Measurements from ENCODE around the gene XPR1. TPM values are rescaled to one million over a fixed set of nuclear protein-coding genes. Genes with fewer than 3 reads are reported as not detected.

XPR1 gene
- total RNA-seq: 10 to 100 TPM; 18.6 to 18.9 TPM
- 40.8 to 55.6 reads per million in 2 donors for total RNA-seq

- no peaks in the 10 kb centered on the region for H3K9me3 ChIP-seq (ENCODE audit: control insufficient read depth, low read length, poor library complexity, severe bottlenecking)
- no peak within 1 kb of the TSS for H3K27ac Mint-ChIP-seq
- ATAC-seq (peak; percentile 97), DNase-seq (peak; percentile 90 to 99 (median 96))
- peaks cover 5% of the 10 kb centered on the region for H3K36me3 Mint-ChIP-seq (ENCODE audit: low read depth)
- peaks cover 4% of the 10 kb centered on the region for H3K4me1 Mint-ChIP-seq
- peaks cover 8% of the 10 kb centered on the region for H3K27me3 Mint-ChIP-seq
- H3K4me3 Mint-ChIP-seq: no peak within 1 kb of the TSS
Observed at GRCh38 chr1:180631766-180632325, at the start of gene XPR1. XPR1 (plus strand) TSS chr1:180632022; CDS start chr1:180632202, 180 bp downstream.

- ATAC-seq: no peak
Observed at GRCh38 chr1:180584869-180585268, 47.0 kb upstream of the XPR1 start.

GRCh38 chr1:180585994-180586359, 45.8 kb upstream of the XPR1 start:
- DNase-seq (no peak), ATAC-seq (no peak)
- Mint-ChIP-seq H3K4me1 (peaks cover 6% of the 10 kb centered on the region), H3K27ac (no peak overlapping the region), H3K4me3 (no peak overlapping the region), H3K27me3 (peaks cover 1% of the 10 kb centered on the region), H3K36me3 (ENCODE audit: low read depth) (no peaks in the 10 kb centered on the region)
- peaks cover 2% of the 10 kb centered on the region for H3K9me3 ChIP-seq (ENCODE audit: control insufficient read depth, low read length, poor library complexity, severe bottlenecking)

More at GRCh38 chr1:180584869-180585268, 47.0 kb upstream of the XPR1 start:
- Mint-ChIP-seq H3K4me3 (peak overlapping the region; percentile 28), H3K27ac (peak overlapping the region; percentile 78), H3K4me1 (peaks cover 6% of the 10 kb centered on the region), H3K36me3 (ENCODE audit: low read depth) (no peaks in the 10 kb centered on the region), H3K27me3 (peaks cover 3% of the 10 kb centered on the region)
- no peak for DNase-seq
- H3K9me3 ChIP-seq (ENCODE audit: control insufficient read depth, low read length, poor library complexity, severe bottlenecking): peaks cover 2% of the 10 kb centered on the region

- ATAC-seq (no peak), DNase-seq (no peak)
- Mint-ChIP-seq H3K36me3 (ENCODE audit: low read depth) (no peaks in the 10 kb centered on the region), H3K27me3 (peaks cover 7% of the 10 kb centered on the region), H3K4me1 (peaks cover 6% of the 10 kb centered on the region), H3K4me3 (no peak overlapping the region), H3K27ac (no peak overlapping the region)
- H3K9me3 ChIP-seq (ENCODE audit: control insufficient read depth, low read length, poor library complexity, severe bottlenecking): peaks cover 2% of the 10 kb centered on the region
Observed at GRCh38 chr1:180586671-180587155, 45.1 kb upstream of the XPR1 start.

- ATAC-seq (no peak), DNase-seq (no peak)
- Mint-ChIP-seq H3K4me1 (peaks cover 6% of the 10 kb centered on the region), H3K27ac (no peak overlapping the region), H3K4me3 (no peak overlapping the region), H3K27me3 (peaks cover 7% of the 10 kb centered on the region), H3K36me3 (ENCODE audit: low read depth) (no peaks in the 10 kb centered on the region)
- H3K9me3 ChIP-seq (ENCODE audit: control insufficient read depth, low read length, poor library complexity, severe bottlenecking): peaks cover 2% of the 10 kb centered on the region
Observed at GRCh38 chr1:180588121-180588520, 43.7 kb upstream of the XPR1 start.

- no peak overlapping the region for H3K4me3 Mint-ChIP-seq
- DNase-seq (no peak), ATAC-seq (no peak)
- peaks cover 2% of the 10 kb centered on the region for H3K9me3 ChIP-seq (ENCODE audit: control insufficient read depth, low read length, poor library complexity, severe bottlenecking)
- H3K27me3 Mint-ChIP-seq: peaks cover 13% of the 10 kb centered on the region
- H3K4me1 Mint-ChIP-seq: peaks cover 3% of the 10 kb centered on the region
- H3K27ac Mint-ChIP-seq: no peak overlapping the region
- no peaks in the 10 kb centered on the region for H3K36me3 Mint-ChIP-seq (ENCODE audit: low read depth)
Observed at GRCh38 chr1:180590889-180591288, 40.9 kb upstream of the XPR1 start.

GRCh38 chr1:180593382-180593781, 38.4 kb upstream of the XPR1 start:
- Mint-ChIP-seq H3K4me1 (no peaks in the 10 kb centered on the region), H3K4me3 (no peak overlapping the region), H3K36me3 (ENCODE audit: low read depth) (no peaks in the 10 kb centered on the region), H3K27me3 (peaks cover 20% of the 10 kb centered on the region), H3K27ac (no peak overlapping the region)
- DNase-seq: no peak
- no peaks in the 10 kb centered on the region for H3K9me3 ChIP-seq (ENCODE audit: control insufficient read depth, low read length, poor library complexity, severe bottlenecking)
- no peak for ATAC-seq

GRCh38 chr1:180594723-180595122, 37.1 kb upstream of the XPR1 start:
- ATAC-seq (no peak), DNase-seq (no peak)
- H3K4me1 Mint-ChIP-seq: no peaks in the 10 kb centered on the region
- no peaks in the 10 kb centered on the region for H3K9me3 ChIP-seq (ENCODE audit: control insufficient read depth, low read length, poor library complexity, severe bottlenecking)
- H3K27ac Mint-ChIP-seq: no peak overlapping the region
- H3K36me3 Mint-ChIP-seq (ENCODE audit: low read depth): no peaks in the 10 kb centered on the region
- peaks cover 26% of the 10 kb centered on the region for H3K27me3 Mint-ChIP-seq
- no peak overlapping the region for H3K4me3 Mint-ChIP-seq

GRCh38 chr1:180595966-180596365, 35.9 kb upstream of the XPR1 start:
- Mint-ChIP-seq H3K4me3 (no peak overlapping the region), H3K4me1 (peaks cover 2% of the 10 kb centered on the region), H3K36me3 (ENCODE audit: low read depth) (peaks cover 2% of the 10 kb centered on the region), H3K27ac (no peak overlapping the region), H3K27me3 (peaks cover 25% of the 10 kb centered on the region)
- no peaks in the 10 kb centered on the region for H3K9me3 ChIP-seq (ENCODE audit: control insufficient read depth, low read length, poor library complexity, severe bottlenecking)
- DNase-seq: no peak
- no peak for ATAC-seq

- H3K4me1 Mint-ChIP-seq: peaks cover 4% of the 10 kb centered on the region
- H3K4me3 Mint-ChIP-seq: no peak overlapping the region
- H3K27me3 Mint-ChIP-seq: peaks cover 19% of the 10 kb centered on the region
- H3K9me3 ChIP-seq (ENCODE audit: control insufficient read depth, low read length, poor library complexity, severe bottlenecking): no peaks in the 10 kb centered on the region
- H3K36me3 Mint-ChIP-seq (ENCODE audit: low read depth): peaks cover 2% of the 10 kb centered on the region
- ATAC-seq (no peak), DNase-seq (no peak)
- H3K27ac Mint-ChIP-seq: no peak overlapping the region
Observed at GRCh38 chr1:180597520-180597919, 34.3 kb upstream of the XPR1 start.

- H3K9me3 ChIP-seq (ENCODE audit: control insufficient read depth, low read length, poor library complexity, severe bottlenecking): no peaks in the 10 kb centered on the region
- no peak for ATAC-seq
- H3K36me3 Mint-ChIP-seq (ENCODE audit: low read depth): peaks cover 2% of the 10 kb centered on the region
- DNase-seq: no peak
- H3K27ac Mint-ChIP-seq: no peak overlapping the region
- no peak overlapping the region for H3K4me3 Mint-ChIP-seq
- peaks cover 19% of the 10 kb centered on the region for H3K27me3 Mint-ChIP-seq
- peaks cover 4% of the 10 kb centered on the region for H3K4me1 Mint-ChIP-seq
Observed at GRCh38 chr1:180598333-180598974, 33.4 kb upstream of the XPR1 start.

GRCh38 chr1:180600343-180600742, 31.5 kb upstream of the XPR1 start:
- no peak for ATAC-seq
- Mint-ChIP-seq H3K27ac (no peak overlapping the region), H3K27me3 (peaks cover 21% of the 10 kb centered on the region), H3K4me1 (peaks cover 4% of the 10 kb centered on the region), H3K36me3 (ENCODE audit: low read depth) (peaks cover 2% of the 10 kb centered on the region), H3K4me3 (no peak overlapping the region)
- no peaks in the 10 kb centered on the region for H3K9me3 ChIP-seq (ENCODE audit: control insufficient read depth, low read length, poor library complexity, severe bottlenecking)
- DNase-seq: no peak

- no peak overlapping the region for H3K27ac Mint-ChIP-seq
- peaks cover 21% of the 10 kb centered on the region for H3K27me3 Mint-ChIP-seq
- H3K9me3 ChIP-seq (ENCODE audit: control insufficient read depth, low read length, poor library complexity, severe bottlenecking): no peaks in the 10 kb centered on the region
- peaks cover 4% of the 10 kb centered on the region for H3K4me1 Mint-ChIP-seq
- ATAC-seq (no peak), DNase-seq (no peak)
- H3K36me3 Mint-ChIP-seq (ENCODE audit: low read depth): peaks cover 2% of the 10 kb centered on the region
- no peak overlapping the region for H3K4me3 Mint-ChIP-seq
Observed at GRCh38 chr1:180601512-180601911, 30.3 kb upstream of the XPR1 start.

Data from T-helper 17 cell (primary cell).